ENCODE data around the gene TEPSIN. TPM values are rescaled to one million over a fixed set of nuclear protein-coding genes. Genes with fewer than 3 reads are reported as not detected.
A peak's percentile ranks its signal among the peaks of the same experiment; 100 is the strongest.

The TEPSIN gene
- total RNA-seq, 1 donor from 2014 or later, result 40.0 TPM

GRCh38 chr17:81219476-81220180 is 19.2 kb downstream of the TEPSIN start:
- H3K4me1 Mint-ChIP-seq, result peaks cover 11% of the 10 kb centered on the region
- H3K4me3 Mint-ChIP-seq, result no peak overlapping the region
- no peak overlapping the region for H3K27ac Mint-ChIP-seq
- no peaks in the 10 kb centered on the region for H3K36me3 Mint-ChIP-seq (ENCODE audit: low read depth)
- H3K9me3 Mint-ChIP-seq, result no peaks in the 10 kb centered on the region
- intact Hi-C loops (cut with micrococcal nuclease), result no loop called here
- H3K27me3 Mint-ChIP-seq, result peaks cover 2% of the 10 kb centered on the region
- no peak for DNase-seq

DNA sequence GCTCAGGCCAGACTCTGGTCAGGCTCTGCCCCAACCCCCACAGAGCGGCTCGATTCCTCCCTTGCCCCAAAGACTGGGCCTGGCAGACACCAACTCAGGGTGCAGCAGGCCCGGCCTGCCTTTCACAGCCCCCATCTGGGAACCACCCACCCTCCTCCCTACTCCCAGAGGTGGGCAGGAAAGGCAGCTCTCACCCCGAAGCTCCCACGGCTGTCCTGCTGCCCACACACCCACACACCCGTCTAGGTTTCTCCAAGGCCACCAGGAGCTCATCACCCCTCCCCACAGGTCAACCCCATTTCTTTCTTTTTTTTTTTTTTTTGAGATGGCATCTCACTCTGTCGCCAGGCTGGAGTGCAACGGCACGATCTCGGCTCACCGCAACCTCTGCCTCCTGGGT is 19.9 kb downstream of the TEPSIN start:
- peaks cover 11% of the 10 kb centered on the region for H3K4me1 Mint-ChIP-seq
- no peak for DNase-seq
- H3K27ac Mint-ChIP-seq, result no peak overlapping the region
- no peaks in the 10 kb centered on the region for H3K36me3 Mint-ChIP-seq (ENCODE audit: low read depth)
- no peak overlapping the region for H3K4me3 Mint-ChIP-seq
- intact Hi-C loops (cut with micrococcal nuclease), result no loop called here
- peaks cover 2% of the 10 kb centered on the region for H3K27me3 Mint-ChIP-seq
- H3K9me3 Mint-ChIP-seq, result no peaks in the 10 kb centered on the region

DNA sequence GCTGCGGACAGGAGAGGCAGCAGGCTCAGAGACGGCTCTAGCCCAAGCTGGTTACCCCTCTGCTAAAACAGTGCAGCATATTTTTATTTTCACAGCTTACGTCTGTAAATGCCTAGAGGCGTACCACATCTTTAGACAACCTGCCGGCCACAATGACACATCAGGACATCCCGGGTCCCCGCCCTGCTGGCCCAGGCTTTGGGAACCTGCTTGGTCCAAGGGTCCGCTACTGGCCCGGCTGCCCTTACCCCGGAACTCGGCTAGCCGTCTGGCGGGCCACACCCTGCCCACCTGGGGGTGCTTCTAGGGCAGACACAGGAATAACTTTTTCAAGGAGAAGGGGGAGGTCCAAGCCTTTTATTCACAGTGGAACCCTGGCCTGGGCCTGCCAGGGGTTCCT is 20.4 kb downstream of the TEPSIN start:
- Mint-ChIP-seq H3K27ac (no peak overlapping the region), H3K27me3 (no peaks in the 10 kb centered on the region), H3K4me3 (no peak overlapping the region), H3K4me1 (peaks cover 7% of the 10 kb centered on the region), H3K9me3 (no peaks in the 10 kb centered on the region), H3K36me3 (ENCODE audit: low read depth) (no peaks in the 10 kb centered on the region)
- intact Hi-C loops (cut with micrococcal nuclease), result no loop called here
- DNase-seq, result no peak

- Mint-ChIP-seq H3K36me3 (ENCODE audit: low read depth) (no peaks in the 10 kb centered on the region), H3K4me3 (no peak overlapping the region), H3K4me1 (peaks cover 5% of the 10 kb centered on the region), H3K27ac (no peak overlapping the region), H3K27me3 (no peaks in the 10 kb centered on the region), H3K9me3 (no peaks in the 10 kb centered on the region)
- intact Hi-C loops (cut with micrococcal nuclease), result no loop called here
- DNase-seq, result no peak
Observed at GRCh38 chr17:81217491-81217890, 21.4 kb downstream of the TEPSIN start.

DNA sequence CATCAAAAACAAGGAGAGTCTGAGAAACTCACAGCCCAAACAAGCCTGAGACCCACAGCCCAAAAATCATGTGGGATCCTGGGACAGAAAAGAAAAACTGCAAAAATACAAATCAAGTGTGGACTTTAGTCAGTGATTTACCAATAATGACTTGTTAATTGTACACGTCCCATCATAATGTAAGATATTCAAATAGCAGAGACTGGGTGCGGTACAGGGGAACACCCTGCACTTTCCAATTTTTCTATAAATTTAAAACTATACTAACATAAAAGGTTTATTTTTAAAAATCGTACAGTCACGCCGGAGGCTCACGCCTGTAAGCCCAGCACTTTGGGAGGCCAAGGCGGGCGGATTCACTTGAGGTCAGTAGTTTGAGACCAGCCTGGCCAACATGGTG is 24.9 kb downstream of the TEPSIN start:
- no peak overlapping the region for H3K27ac Mint-ChIP-seq

GRCh38 chr17:81212365-81212764 is 26.5 kb downstream of the TEPSIN start:
- Mint-ChIP-seq H3K36me3 (ENCODE audit: low read depth) (no peaks in the 10 kb centered on the region), H3K27ac (no peak overlapping the region), H3K4me3 (no peak overlapping the region), H3K4me1 (peaks cover 3% of the 10 kb centered on the region), H3K9me3 (no peaks in the 10 kb centered on the region), H3K27me3 (no peaks in the 10 kb centered on the region)
- DNase-seq, result no peak
- intact Hi-C loops (cut with micrococcal nuclease), result no loop called here

More for the DNA sequence above, 24.9 kb downstream of the TEPSIN start:
- Mint-ChIP-seq H3K27me3 (no peaks in the 10 kb centered on the region), H3K9me3 (no peaks in the 10 kb centered on the region), H3K4me1 (no peaks in the 10 kb centered on the region), H3K4me3 (no peak overlapping the region), H3K36me3 (ENCODE audit: low read depth) (no peaks in the 10 kb centered on the region)
- DNase-seq, result no peak
- intact Hi-C loops (cut with micrococcal nuclease), result no loop called here

DNA sequence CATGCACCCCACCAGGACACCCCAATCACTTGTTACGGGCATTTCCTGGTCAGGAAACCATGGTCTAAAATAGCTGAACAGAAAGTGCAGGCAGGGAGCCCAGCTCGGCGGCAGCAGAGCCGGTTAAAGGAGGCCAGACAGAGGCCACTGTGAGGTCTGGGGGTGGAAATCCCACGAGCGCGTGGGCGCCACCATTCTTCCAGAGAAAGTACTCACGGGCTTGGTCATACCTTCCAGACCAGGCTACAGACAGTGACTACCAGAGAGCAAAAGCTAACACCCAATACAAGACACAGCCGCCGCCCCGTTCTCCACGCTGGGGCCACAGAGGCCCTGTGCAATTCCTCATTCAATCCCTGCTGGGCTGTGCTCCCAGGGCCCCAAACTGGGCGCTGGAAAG is 28.0 kb downstream of the TEPSIN start:
- intact Hi-C loops (cut with micrococcal nuclease), result no loop called here

GRCh38 chr17:81210466-81210865 is 28.4 kb downstream of the TEPSIN start:
- Mint-ChIP-seq H3K4me3 (no peak overlapping the region), H3K4me1 (peaks cover 3% of the 10 kb centered on the region)
- intact Hi-C loops (cut with micrococcal nuclease), result no loop called here

More for the DNA sequence above, 28.0 kb downstream of the TEPSIN start:
- Mint-ChIP-seq H3K4me1 (peaks cover 3% of the 10 kb centered on the region), H3K27ac (no peak overlapping the region), H3K9me3 (no peaks in the 10 kb centered on the region), H3K4me3 (no peak overlapping the region), H3K36me3 (ENCODE audit: low read depth) (no peaks in the 10 kb centered on the region), H3K27me3 (no peaks in the 10 kb centered on the region)
- DNase-seq, result no peak

GRCh38 chr17:81209141-81209540 is 29.7 kb downstream of the TEPSIN start:
- Mint-ChIP-seq H3K4me3 (no peak overlapping the region), H3K27me3 (no peaks in the 10 kb centered on the region), H3K9me3 (no peaks in the 10 kb centered on the region), H3K36me3 (ENCODE audit: low read depth) (no peaks in the 10 kb centered on the region), H3K4me1 (peaks cover 3% of the 10 kb centered on the region), H3K27ac (no peak overlapping the region)
- intact Hi-C loops (cut with micrococcal nuclease), result no loop called here
- DNase-seq, result no peak

More at GRCh38 chr17:81210466-81210865, 28.4 kb downstream of the TEPSIN start:
- no peak for DNase-seq
- no peak overlapping the region for H3K27ac Mint-ChIP-seq
- no peaks in the 10 kb centered on the region for H3K9me3 Mint-ChIP-seq
- no peaks in the 10 kb centered on the region for H3K36me3 Mint-ChIP-seq (ENCODE audit: low read depth)
- no peaks in the 10 kb centered on the region for H3K27me3 Mint-ChIP-seq

DNA sequence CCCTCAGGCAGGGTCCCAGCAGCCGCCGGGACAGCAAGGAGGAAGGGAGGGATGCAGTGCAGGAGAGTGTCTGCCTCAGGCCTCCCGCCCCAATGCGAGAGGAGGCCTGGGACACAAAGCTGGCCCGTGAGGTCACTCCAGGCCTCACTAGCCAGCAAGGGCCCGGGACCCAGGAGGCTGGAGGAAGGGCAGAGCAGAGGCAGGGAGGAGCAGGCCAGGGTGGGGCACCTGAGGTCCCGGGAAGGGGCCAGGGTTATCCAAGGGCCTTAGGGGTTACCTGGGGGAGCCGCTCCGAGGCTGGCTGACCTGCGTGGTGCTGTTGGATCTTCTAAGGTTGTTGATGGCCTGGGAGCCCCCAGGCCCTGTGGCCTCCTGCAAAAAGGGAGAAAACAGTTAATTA is 30.2 kb downstream of the TEPSIN start:
- no peak for DNase-seq
- Mint-ChIP-seq H3K9me3 (no peaks in the 10 kb centered on the region), H3K27me3 (no peaks in the 10 kb centered on the region), H3K27ac (no peak overlapping the region), H3K36me3 (ENCODE audit: low read depth) (no peaks in the 10 kb centered on the region), H3K4me3 (no peak overlapping the region), H3K4me1 (peaks cover 3% of the 10 kb centered on the region)
- intact Hi-C loops (cut with micrococcal nuclease), result no loop called here

GRCh38 chr17:81207610-81208581 is 31.0 kb downstream of the TEPSIN start:
- H3K4me3 Mint-ChIP-seq, result no peak overlapping the region
- H3K9me3 Mint-ChIP-seq, result no peaks in the 10 kb centered on the region
- intact Hi-C loops (cut with micrococcal nuclease), result no loop called here
- peak overlapping the region; percentile 19 for H3K27ac Mint-ChIP-seq
- no peak for DNase-seq
- no peaks in the 10 kb centered on the region for H3K36me3 Mint-ChIP-seq (ENCODE audit: low read depth)
- peaks cover 3% of the 10 kb centered on the region for H3K4me1 Mint-ChIP-seq
- no peaks in the 10 kb centered on the region for H3K27me3 Mint-ChIP-seq

- no peak overlapping the region for H3K27ac Mint-ChIP-seq
- no peak overlapping the region for H3K4me3 Mint-ChIP-seq
- peaks cover 3% of the 10 kb centered on the region for H3K4me1 Mint-ChIP-seq
- no peak for DNase-seq
- no peaks in the 10 kb centered on the region for H3K9me3 Mint-ChIP-seq
- no peaks in the 10 kb centered on the region for H3K27me3 Mint-ChIP-seq
- intact Hi-C loops (cut with micrococcal nuclease), result no loop called here
- no peaks in the 10 kb centered on the region for H3K36me3 Mint-ChIP-seq (ENCODE audit: low read depth)
Observed at GRCh38 chr17:81206657-81207056, 32.2 kb downstream of the TEPSIN start.

DNA sequence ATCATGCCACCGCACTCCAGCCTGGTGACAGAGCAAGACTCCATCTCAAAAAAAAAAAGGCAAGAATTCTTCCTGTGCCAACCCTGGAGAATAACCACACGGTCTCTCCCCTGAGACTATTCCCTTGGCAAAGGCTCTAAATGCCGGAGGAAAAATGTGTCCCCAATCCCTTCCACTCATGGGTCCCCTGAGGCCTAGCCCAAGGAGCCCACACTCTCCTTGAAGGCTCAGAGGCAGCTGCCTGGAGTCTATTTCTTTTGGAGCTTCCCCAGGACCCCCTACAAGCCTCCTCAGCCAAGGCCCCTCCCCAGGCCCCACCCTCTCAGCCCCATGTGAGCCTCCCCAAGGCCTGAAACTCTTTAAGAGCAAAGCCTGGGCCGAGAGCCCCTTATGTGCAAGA is 32.7 kb downstream of the TEPSIN start:
- no peak overlapping the region for H3K4me3 Mint-ChIP-seq
- no peak for DNase-seq
- H3K9me3 Mint-ChIP-seq, result no peaks in the 10 kb centered on the region
- H3K27me3 Mint-ChIP-seq, result no peaks in the 10 kb centered on the region
- H3K36me3 Mint-ChIP-seq (ENCODE audit: low read depth), result no peaks in the 10 kb centered on the region
- peaks cover 3% of the 10 kb centered on the region for H3K4me1 Mint-ChIP-seq
- H3K27ac Mint-ChIP-seq, result no peak overlapping the region
- intact Hi-C loops (cut with micrococcal nuclease), result no loop called here

DNA sequence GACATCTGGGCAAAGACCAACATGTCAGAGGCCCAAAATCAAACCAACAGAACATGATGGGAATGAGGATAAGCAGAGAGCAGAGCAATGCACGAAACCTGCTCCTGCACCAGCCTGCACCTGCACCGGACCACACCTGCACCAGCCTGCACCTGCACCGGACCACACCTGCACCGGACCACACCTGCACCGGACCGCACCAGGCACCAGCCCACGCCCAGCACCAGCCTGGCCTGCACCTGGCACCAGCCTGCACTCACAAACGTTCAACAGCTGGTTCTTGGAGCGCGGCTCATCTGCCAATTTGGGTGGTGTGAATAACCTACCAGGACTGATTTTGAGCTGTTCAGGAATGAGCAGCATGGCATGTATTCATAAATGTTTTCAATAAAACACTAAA is 34.3 kb downstream of the TEPSIN start:
- no peak overlapping the region for H3K27ac Mint-ChIP-seq
- H3K4me3 Mint-ChIP-seq, result no peak overlapping the region
- peaks cover 3% of the 10 kb centered on the region for H3K4me1 Mint-ChIP-seq
- no peaks in the 10 kb centered on the region for H3K36me3 Mint-ChIP-seq (ENCODE audit: low read depth)
- intact Hi-C loops (cut with micrococcal nuclease), result no loop called here
- H3K9me3 Mint-ChIP-seq, result no peaks in the 10 kb centered on the region
- H3K27me3 Mint-ChIP-seq, result no peaks in the 10 kb centered on the region
- no peak for DNase-seq

All from activated CD4-positive, alpha-beta T cell treated with anti-CD3 and anti-CD28 coated beads, Interleukin-2, amount 10 ng/mL, durations not matched to agents 24 days and 14 days (primary cell).